Hair follicular keratinocyte (primary cell): ENCODE data around the gene ST8SIA2. TPM values are rescaled to one million over a fixed set of nuclear protein-coding genes. Genes with fewer than 3 reads are reported as not detected.

Source experiments
- total RNA-seq: library from RNA; depleted of rRNA; stranded (reverse); fragments of >200 nt; gene quantifications from 2 replicates; pipeline ENCODE4 v1.2.3, GENCODE V29; 2015

Gene ST8SIA2, protein sequence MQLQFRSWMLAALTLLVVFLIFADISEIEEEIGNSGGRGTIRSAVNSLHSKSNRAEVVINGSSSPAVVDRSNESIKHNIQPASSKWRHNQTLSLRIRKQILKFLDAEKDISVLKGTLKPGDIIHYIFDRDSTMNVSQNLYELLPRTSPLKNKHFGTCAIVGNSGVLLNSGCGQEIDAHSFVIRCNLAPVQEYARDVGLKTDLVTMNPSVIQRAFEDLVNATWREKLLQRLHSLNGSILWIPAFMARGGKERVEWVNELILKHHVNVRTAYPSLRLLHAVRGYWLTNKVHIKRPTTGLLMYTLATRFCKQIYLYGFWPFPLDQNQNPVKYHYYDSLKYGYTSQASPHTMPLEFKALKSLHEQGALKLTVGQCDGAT
- not detected in 2 replicates for total RNA-seq

GRCh38 chr15:92393071-92393979 is at the start of gene ST8SIA2:
Gene ST8SIA2 (plus strand): TSS chr15:92393881. CDS start chr15:92394065, 184 bp downstream.

